ENCODE measurements around the gene ENDOV.
A peak's percentile ranks its signal among the peaks of the same experiment; 100 is the strongest.

Gene ENDOV

DNA sequence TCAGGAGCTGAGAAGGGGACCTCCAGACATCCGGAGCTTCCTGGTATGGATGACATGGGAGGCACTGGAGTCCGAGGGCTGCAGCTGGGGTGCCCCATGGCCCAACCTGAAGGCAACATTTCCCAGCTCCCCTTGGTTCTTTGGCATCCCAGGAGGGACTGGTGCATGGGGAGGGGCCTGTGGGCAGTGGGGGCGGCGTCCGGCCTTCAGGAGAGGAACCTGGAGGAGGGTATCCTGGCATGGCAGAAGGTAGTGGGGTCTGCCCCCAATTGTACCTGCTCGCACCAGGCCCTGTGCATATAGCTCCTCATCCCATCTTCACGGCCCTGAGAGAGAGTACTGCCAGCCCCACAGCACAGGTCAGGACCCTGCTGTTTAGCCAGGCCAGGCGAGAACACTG, 49.5 kb downstream of the ENDOV start:
- no peak for DNase-seq

DNA sequence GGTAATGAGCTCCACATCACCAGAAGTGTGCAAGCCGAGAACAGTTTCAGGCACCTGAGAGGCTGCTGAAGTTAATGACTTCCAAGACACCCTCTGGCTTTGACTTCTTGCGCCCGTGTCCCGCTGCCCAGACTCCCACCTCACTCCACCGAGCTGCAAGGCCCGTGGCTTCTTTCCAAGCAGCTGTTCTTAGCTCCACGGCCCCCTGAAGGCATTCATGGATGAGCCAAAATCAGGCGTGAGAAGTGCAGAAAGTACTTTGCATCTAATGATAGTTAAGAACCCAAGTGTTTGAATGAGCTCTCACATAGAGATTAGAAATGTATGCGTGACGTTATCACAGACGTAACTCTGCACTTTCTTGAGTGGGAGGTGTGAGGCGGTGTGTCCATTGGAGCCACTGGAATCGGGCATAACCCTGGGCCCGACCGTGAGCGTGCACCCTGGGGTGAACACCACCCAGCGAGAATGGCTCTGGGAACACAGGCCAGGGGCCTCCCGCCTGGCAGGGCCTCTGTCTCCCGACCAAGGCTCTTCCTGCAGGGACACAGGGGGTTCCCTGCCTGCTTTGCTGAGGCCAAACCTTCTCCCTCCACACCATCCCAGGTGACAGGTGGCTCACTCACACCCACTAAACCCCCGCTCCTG, 50.5 kb downstream of the ENDOV start:
- no peak for DNase-seq

DNA sequence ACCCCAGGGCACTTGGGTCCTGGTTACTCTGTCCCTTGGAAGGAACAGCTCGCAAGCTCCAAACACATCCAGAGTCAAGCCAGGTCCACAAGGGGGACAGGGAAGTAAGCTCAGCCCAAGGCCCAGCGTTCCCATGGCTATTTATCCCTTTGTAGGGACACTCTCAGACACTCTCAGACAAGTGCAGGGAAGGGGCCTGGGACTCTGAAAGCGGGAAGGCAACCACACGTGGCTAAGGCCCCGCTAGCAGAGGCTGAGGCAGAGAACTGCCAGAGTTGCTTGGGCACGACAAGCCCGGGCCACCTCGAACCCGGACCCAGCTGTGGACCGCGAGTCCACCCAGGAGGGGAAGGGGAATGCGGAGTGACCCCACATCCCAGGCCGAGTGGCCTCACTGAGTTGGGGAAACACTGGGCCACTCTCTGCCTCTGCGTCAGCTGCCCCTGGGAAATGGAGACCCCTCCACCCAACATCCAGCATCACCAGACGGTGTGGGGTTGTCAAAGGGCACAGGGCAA, 51.3 kb downstream of the ENDOV start:
- DNase-seq: no peak

DNA sequence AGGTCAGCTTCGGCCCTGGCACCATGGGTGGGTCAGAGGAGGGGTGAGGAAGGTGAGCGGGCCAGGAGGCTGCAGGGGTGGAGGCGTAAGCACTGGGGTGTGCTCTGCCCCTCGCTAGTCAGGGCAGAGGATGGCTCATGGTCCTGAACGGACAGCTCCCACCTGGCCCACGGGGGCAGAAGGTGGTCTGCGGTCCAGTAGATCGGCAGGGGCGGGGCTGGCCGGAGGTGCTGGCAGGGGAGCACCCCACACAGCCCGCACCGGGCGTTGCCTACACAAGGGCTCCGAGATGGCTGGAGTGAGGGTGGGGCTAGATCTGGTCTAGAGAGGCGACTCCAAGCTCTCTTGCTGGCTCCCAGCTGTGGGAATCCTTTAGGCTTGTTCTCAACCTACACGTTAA, 53.3 kb downstream of the ENDOV start:
- DNase-seq: no peak

DNA sequence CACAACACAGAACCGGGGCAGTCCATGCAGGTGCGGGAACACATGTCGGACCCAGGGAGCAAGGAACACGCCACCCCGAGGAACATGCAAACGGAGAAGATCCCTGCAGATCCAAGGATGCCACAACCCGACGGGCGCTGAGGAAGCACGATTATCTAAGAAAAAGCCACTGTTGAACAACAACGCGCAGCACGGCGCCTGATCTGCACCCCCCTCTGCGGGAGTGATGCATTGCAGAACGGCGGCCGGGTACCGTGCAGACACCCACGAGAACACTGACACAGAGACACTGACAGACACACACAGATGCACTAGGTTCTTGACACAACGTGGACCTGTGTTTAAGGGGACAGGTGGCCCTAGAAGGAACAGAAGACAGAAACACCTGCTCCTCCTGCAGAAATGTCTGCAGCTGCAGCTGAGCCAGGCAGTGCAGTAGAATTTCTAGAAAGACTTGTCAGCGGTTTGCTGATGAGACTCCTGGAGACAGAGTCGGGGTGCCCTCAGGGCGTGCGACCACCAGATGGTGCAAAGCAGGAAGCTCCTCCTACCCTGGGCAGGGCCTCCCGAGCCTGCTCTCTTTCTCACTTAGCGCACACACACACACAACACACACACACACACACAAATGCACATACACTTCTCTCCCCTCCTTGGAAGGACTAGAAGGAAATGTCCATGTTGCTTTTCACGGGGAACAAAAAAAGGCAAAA, 54.0 kb downstream of the ENDOV start:
- peak in 10 of 56 donors; percentile 8 to 45 (median 20) for DNase-seq

DNA sequence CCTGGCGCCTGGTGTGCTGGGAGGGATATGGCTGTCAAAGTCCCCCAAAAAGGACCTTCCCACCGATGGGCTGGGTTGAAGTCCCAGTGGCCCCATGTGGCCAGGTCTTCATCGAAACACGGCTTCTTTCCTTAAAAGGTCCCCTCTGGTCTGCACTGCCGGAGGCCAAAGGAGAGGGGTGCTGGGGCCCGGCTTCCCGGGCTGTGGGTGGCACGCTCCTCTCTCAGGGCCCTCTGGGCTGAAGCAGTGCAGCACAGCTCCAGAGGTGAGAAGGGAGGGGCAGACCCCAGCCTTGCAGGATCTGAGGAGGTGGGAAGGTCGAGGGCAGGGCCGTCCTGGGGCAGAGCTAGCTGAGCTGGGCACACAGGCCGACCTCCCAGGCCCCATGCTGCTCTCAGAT, 54.7 kb downstream of the ENDOV start:
- no peak for DNase-seq

DNA sequence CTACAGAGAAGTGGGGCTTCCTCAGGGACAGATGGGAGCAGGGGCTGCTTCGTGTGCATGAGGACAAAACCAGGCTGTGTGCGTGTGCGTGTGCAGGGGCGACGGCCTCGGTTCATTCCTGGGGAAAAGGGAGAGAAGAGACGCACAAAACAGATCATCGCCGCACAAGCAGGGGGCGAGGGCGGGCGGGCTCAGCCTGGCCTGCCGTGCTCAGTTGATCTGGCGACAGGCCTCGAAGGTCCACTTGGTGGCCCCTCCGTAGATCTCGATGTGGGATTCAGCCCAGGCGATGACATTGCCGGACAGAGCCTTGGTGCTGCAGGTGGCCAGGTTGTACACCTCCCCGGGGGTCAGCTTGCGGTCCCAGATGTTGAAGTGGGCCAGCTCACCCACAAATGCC, 55.6 kb downstream of the ENDOV start:
- no peak for DNase-seq

DNA sequence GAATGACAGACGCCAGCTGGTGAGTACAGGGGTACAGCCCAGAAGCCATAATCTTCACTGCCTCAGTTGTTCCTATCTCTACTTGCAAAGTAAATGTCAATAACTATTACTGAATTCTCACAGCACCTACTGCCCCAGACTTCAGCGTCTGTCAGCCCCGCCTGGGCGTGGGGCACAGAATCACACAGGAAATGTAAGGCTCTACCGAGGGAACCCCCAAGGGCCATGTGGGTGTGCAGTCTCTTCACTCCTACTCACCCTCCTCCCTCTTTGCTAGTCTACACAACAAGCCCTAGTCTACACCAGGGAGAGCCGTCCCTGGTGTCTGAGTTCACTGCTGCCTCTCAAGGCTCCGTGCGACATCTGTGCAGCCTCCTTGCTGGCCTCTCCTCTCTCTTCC, 57.0 kb downstream of the ENDOV start:
- DNase-seq: no peak

DNA sequence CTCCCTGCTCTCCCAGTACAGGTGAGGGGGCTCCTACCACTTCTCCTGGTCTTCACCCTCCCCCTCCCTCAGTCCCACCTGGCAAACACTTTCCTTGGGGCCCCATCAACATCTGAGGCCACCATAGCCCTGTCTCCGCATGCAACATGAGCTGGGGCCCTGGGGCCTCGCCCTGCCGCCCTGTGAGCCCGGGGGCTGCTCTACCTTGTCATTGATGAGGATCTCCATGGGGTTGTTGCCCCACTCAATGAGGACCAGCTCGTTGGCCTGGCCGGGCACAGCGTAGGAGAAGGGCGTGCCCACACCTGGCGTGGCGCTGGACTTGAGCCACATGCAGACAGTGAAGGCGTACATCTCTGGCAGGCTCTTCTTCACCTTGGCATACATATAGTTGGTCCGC, 58.0 kb downstream of the ENDOV start:
- DNase-seq: no peak

DNA sequence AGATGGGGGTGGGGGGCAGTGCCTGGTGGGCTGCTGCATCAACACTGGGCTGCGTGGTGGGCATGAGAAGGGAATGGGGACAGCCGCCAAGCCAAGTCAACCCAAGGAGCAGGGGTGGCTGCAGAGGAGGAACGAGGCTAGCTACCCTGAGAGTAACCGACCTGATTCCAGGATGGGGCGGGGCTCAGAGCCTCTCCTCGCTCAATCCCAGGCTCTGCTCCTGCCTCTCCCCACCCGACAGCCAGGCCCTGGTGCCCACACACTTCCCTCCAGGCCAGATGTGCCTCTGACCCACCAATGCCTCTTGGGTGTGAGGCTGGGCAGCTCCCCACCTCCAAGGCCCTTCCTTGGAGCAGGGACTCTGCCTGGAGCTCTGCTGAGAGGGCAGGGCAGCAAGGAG, 58.7 kb downstream of the ENDOV start:
- no peak for DNase-seq

DNA sequence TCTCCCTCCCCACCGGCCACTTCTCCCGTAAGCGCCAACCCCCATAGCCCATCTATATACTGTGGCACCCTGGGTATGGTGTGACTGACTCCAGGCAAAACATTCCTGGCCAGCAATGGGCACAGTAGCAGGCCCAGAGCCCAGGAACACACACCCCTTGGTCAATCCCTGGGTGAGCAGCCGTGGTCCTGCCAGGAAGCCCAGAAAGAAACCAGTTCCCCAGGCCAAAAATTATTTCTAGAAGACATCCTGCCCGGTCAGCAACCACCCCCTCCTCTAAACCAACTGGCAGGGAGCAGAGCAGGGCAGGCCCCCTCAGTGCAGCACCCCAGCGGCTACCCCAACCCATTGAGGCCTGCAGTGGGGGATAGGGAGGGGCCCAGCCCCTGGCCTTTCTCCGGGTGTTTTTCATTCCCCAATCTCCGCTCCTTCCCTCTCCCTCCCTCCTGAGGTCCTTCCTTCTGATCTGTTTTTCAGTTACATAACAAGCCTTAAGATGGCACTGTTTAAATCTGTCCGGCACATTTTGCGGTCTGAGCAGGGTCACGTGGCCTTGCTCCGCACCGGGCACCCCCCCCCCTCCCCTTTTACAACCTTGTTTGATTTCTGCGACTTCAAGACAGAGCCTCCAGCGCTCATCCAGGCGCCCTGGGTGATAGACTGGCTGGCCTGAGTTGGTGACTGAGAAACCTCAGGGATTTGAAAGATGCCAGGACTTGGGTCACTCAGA, 59.4 kb downstream of the ENDOV start:
- DNase-seq: peak in 7 of 56 donors; percentile 21 to 34 (median 25)

DNA sequence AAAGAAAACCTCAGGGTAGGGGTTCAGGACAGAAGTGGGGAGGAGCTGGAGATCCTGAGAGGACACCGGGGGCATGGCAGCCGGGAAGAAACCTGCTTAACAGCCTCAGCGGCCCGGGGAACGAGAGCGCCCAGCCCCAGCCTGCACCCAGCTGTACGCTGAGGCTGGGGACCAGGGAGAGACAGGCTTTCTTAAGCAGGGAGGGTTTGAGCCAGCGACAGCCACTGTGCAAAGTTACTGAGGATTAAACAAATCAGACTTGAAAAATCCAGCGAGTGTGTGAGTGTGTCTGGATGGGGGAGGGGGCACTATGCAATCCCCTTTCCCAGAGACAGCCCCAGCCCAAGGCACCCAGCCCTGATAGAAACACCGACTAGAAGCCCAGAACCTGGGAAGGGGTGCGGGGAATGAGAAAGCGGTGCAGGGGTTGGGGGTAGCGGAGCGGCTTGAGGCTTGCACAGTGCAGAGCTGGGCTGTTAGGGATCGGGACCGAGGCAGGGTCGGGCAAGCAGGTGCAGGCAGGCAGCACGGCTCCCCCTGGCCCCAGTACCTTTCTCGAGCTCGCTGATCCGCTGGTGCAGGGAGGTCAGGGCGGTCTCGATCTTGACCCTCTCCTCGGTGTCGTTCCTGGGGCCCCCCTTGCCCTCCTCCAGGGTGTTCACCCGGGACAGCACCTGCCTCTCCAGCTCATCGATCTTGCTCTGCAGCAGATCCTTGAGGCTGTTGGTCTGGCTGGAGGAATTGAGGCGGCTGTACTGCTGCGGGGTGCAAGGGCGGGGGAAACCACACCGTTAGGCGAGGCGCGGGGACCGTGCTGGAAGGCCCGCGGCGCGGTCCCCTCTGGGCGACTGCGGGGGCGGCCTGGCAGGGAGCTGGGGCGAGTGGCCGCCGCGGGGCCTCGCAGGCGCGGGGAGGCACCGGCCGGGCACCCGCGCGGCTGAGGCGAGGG, 60.3 kb downstream of the ENDOV start:
- DNase-seq: peak in 1 of 56 donors; percentile 11

DNA sequence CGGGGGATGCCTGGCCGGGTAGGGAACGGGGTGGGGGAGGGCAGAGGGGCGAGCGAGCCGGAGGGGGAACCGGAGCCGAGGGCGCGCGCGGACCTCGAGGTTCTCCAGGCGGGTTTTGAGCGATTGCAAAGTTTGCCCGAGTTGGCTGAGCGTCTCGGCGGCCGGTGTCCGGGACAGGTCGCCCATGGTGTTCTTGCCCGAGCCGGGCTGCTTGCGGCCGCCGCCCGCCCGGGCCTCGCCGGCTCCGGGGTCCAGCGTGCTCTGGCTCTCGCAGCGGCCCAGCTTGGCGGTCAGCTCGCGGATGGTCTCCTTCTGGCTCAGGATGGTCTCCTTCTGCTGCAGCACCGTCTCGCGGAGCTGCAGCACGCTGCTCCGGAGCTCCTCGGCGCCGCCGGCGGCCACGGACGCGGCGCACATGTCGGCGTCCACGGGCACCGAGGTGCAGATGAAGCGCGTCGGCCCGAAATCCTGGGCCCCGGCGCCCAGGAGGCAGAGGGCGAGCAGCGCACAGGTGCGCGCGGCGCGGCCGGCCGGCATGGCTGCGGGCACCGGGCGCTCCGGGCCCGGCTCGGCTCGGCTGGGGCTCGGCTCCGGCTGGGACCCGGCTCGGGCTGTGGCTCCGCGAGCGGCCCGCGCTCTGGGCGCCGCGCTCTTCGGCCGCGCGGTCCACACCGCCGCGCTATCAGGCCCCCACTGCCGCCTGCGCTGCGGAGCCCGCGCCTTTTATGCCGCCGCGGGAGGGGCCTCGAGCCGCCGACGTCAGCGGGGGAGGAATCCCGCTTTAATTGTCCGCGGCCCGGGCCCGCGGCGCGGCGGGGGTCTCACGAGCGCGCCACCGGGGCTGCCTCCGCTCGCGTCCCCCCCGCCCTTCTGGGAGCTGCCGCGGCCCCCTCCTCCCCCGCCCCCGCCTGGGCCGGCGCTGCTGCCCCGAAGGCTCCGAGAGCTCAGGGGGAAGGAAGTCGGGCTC, 61.2 kb downstream of the ENDOV start, which contains the start of gene NPTX1:
TSS of gene NPTX1 (minus strand) at position 698 of the 967 bp plus-strand sequence. CDS start at position 537, 161 bp downstream.
- DNase-seq: peak in 2 of 56 donors; percentile 26 to 38

DNA sequence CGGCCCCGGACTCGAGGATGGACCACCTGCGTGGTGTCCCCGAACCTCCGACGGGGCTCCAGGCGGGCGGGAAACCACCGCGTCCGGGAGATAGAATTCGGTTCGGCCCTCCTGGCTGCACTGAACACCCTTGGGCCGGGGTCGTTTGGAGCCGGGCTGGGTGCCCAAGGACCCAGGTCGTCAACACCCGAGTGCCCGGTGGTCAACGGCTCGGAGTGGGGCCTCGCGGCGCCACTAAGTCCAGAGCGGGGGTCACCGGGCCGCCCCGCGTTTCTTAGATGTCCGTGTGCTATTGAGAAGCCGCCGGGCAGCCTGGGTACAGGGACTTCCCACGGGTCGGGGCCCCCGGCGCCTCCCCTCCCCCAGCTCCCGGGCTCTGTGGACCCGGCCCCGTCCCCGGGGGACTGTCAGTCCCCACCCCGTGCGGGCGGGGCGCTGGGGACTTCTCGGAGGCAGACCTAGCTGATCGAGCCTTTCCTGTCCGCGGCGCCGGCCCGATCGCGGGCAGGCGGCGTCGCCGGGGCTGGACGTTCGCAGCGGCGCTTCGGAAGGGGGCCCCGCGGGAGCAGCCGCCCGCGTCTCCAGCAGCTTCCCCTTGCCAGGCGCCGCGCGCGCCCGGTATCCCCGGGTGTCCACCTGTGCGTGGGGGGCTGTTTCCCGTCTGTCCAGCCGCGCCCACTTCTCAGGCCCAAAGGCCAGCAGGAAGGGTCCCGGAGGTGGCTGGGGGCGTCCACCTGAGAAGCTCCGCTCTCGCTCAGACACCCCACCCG, 62.1 kb downstream of the ENDOV start:
- DNase-seq: no peak

DNA sequence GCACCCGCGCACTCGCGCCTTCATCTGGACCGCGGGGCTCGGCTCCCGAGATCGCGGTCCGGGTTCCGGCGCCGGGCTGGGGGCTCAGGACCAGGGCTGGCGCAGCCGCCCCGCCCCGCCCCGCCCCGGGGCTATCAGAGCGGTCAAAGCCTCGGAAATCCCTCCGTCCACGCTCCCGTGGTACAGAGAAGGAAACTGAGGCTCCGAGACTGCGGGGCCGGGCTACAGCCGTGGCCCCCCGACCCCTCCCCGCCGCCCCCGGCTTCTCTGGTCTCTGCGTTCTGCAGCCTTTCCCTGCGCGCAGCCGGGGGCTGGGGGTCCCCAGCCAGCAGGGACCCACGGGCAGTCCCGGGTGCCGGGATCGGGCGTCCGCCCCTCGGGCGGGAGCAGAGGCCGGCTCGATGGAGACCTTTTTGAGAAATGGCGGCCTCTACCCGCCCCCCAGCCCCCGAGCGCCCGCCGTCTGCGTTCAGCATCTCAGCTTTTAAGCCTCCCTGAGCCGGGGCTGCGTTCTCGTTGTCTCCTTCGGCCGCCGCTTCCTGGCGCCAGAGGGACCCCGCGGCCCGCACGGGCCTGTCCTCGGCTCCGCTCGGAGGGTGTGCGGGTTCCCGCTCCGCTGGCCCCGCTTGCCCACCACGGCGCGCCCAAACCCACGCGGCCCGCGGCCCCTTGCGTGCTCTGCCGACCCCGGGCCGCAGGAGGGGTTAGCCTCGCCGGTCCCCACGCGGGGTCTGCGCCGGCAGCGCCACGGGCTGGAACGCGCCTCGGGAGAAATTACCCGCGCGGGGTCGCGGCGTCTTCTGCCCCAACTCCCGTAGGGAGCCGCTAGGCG, 62.9 kb downstream of the ENDOV start:
- DNase-seq: peak in 17 of 56 donors; percentile 4 to 54 (median 26)

DNA sequence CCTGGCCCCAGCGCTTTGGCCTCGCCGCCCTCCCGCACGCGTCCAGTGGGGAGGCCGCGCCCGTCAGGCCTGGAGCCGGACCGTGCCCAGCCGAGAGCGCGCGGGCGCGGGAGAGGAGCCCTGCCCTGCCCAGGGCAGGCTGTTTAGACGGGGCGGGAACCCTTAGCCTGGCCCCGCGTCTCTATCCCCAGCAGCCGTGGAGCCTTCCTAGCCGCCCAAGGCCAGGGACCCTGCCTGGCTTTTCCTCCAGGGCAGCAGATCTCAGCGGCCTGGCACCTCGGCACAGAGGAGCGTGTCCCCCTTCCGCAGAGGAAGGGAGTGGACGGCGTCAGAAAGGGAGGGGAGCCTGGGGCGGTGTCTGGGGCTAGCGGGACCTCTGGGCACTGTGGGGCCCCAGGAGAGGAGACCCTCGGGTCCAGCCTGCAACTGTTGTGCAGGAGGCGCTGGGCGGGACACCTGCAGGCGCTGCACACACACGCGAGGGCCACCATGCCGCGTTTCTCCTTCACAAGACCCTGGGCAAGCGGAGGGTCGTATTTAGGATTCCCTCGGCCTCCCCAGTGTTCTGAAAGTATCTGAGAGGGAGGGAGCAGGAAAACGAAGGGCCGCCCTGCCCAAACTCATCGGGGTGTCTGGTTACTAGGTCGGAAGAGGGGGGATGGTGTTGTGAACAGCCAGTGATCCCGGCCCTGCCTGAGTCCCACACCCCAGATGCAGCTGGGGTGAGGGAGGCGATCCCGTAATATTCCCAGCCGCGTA, 63.7 kb downstream of the ENDOV start:
- no peak for DNase-seq

DNA sequence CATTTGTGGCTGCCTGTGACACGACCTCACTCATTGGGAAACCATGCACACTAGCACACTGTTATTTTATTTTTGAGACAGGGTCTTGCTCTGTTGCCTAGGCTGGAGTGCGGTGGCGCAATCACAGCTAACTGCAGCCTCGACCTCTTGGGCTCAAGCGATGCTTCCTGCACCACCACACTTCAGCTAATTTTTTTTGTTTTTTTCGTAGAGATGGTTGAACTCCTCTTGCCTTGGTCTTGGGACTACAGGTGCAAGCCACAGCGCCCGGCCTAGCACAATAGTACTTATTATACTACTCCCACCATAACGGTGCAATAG, 64.2 kb downstream of the ENDOV start:
- no peak for DNase-seq
